GM12891 (cell line): ENCODE results near the gene LST1.

Experiments
- POLR2A ChIP-seq: IDR thresholded peaks from 2 replicates; pipeline ENCODE4 v1.6.1; 2011; ENCODE audit warnings: low read depth, low read length, control low read depth
- POLR2AphosphoS5 ChIP-seq: IDR thresholded peaks from 2 replicates; pipeline ENCODE4 v1.6.1; 2011; ENCODE audit warnings: low read depth, low read length, control low read depth
- SPI1 ChIP-seq: IDR thresholded peaks from 2 replicates; pipeline ENCODE4 v1.6.1; 2011; ENCODE audit warnings: low read depth, low read length, control low read depth
- TAF1 ChIP-seq: IDR thresholded peaks from 2 replicates; pipeline ENCODE4 v1.6.1; 2011; ENCODE audit warnings: low read depth, low read length, control low read depth

GRCh38 chr6:31622684-31623091, 36.6 kb downstream of the LST1 start:
- TF ChIP-seq POLR2A: no peak
- no peak for TF ChIP-seq POLR2AphosphoS5
- no peak for TF ChIP-seq SPI1
- no peak for TF ChIP-seq TAF1
